AG08396 (cell line): Measurements from ENCODE around the gene FAM98C.
"Not testable (repeated sequence)": the region's sequence is repeated elsewhere in the genome, so short reads cannot be mapped to it uniquely, and the experiment has no call there.

ENCODE experiments used
- DNase-seq: peaks from one replicate; pipeline ENCODE4 v3.0.0; 2012; ENCODE audit warnings: low spot score, mixed read lengths

Gene FAM98C

GRCh38 chr19:38427035-38427677 is 24.3 kb downstream of the FAM98C start:
- not testable (repeated sequence) for DNase-seq

- DNase-seq, result no peak
These were observed 26.3 kb downstream of the FAM98C start for GRCh38 chr19:38429055-38429810.

- DNase-seq, result no peak
These were observed 26.9 kb downstream of the FAM98C start for GRCh38 chr19:38429811-38430156.

GRCh38 chr19:38430931-38431330 is 28.0 kb downstream of the FAM98C start:
- DNase-seq, result no peak

GRCh38 chr19:38433268-38433733 is 30.4 kb downstream of the FAM98C start, which contains the start of gene RYR1:
RYR1 (plus strand) TSS chr19:38433691; CDS start chr19:38433830, 139 bp downstream.
- peak; percentile 80 for DNase-seq

GRCh38 chr19:38434549-38435051 is 31.7 kb downstream of the FAM98C start:
- DNase-seq, result no peak

- no peak for DNase-seq
These were observed 34.4 kb downstream of the FAM98C start for GRCh38 chr19:38437295-38437694.

- DNase-seq, result no peak
These were observed 35.0 kb downstream of the FAM98C start for GRCh38 chr19:38437917-38438316.

- DNase-seq, result no peak
These were observed 37.7 kb downstream of the FAM98C start for GRCh38 chr19:38440592-38440991.

- DNase-seq, result no peak
These were observed 38.9 kb downstream of the FAM98C start for GRCh38 chr19:38441657-38442348.

GRCh38 chr19:38442736-38443135 is 39.8 kb downstream of the FAM98C start:
- no peak for DNase-seq

GRCh38 chr19:38443458-38443999 is 40.6 kb downstream of the FAM98C start:
- DNase-seq, result no peak

- DNase-seq, result no peak
These were observed 41.1 kb downstream of the FAM98C start for GRCh38 chr19:38444026-38444425.

- DNase-seq, result no peak
These were observed 42.5 kb downstream of the FAM98C start for GRCh38 chr19:38445362-38445761.

GRCh38 chr19:38448225-38448624 is 45.3 kb downstream of the FAM98C start:
- no peak for DNase-seq

- no peak for DNase-seq
These were observed 46.6 kb downstream of the FAM98C start for GRCh38 chr19:38449518-38449917.

- DNase-seq, result no peak
These were observed 48.1 kb downstream of the FAM98C start for GRCh38 chr19:38451036-38451435.

GRCh38 chr19:38451629-38452028 is 48.7 kb downstream of the FAM98C start:
- no peak for DNase-seq

GRCh38 chr19:38452430-38453366 is 49.8 kb downstream of the FAM98C start:
- peak; percentile 43 for DNase-seq

GRCh38 chr19:38453596-38453995 is 50.7 kb downstream of the FAM98C start:
- DNase-seq, result no peak

- peak; percentile 58 for DNase-seq
These were observed 52.1 kb downstream of the FAM98C start for GRCh38 chr19:38455031-38455430.
